Osteoblast (primary cell): ENCODE data around the gene USP38. TPM values are rescaled to one million over a fixed set of nuclear protein-coding genes. Genes with fewer than 3 reads are reported as not detected.

Source experiments
- DNase-seq: peaks from one replicate; pipeline ENCODE4 v3.0.0; 2011; ENCODE audit warnings: low spot score, mixed read lengths; ENCODE audit not compliant: insufficient read length; ENCODE audit errors: missing footprints
- H2AFZ ChIP-seq: 2 replicates; pipeline ENCODE4 v1.6.0; 2011; ENCODE audit warnings: mild to moderate bottlenecking, low read length
- H3K27ac ChIP-seq: 2 replicates; pipeline ENCODE4 v1.5.1; 2011; ENCODE audit warnings: mild to moderate bottlenecking, low read depth, low read length, moderate library complexity
- H3K27me3 ChIP-seq: 2 replicates; pipeline ENCODE4 v1.6.0; 2012; ENCODE audit warnings: mild to moderate bottlenecking, control low read depth, inconsistent platforms, low read length, moderate library complexity; ENCODE audit not compliant: insufficient read depth
- H3K36me3 ChIP-seq: 2 replicates; pipeline ENCODE4 v1.5.1; 2011; ENCODE audit warnings: mild to moderate bottlenecking, low read length, control low read depth, moderate library complexity; ENCODE audit not compliant: insufficient read depth
- H3K4me1 ChIP-seq: 2 replicates; pipeline ENCODE4 v1.5.1; 2011; ENCODE audit warnings: mild to moderate bottlenecking, low read length, control low read depth, moderate library complexity; ENCODE audit not compliant: insufficient read depth
- H3K4me2 ChIP-seq: 2 replicates; pipeline ENCODE4 v1.6.0; 2011; ENCODE audit warnings: mild to moderate bottlenecking, low read length; ENCODE audit not compliant: insufficient read depth
- H3K4me3 ChIP-seq: fragments of 200-600 bp; sonication (generic); 3 replicates; pipeline ENCODE4 v1.5.1; 2012; ENCODE audit warnings: mild to moderate bottlenecking, low read length, inconsistent platforms; ENCODE audit not compliant: insufficient read depth
- H3K79me2 ChIP-seq: 2 replicates; pipeline ENCODE4 v1.6.0; 2012; ENCODE audit warnings: mild to moderate bottlenecking, low read length, control low read depth, inconsistent platforms; ENCODE audit not compliant: insufficient read depth
- H3K9me3 ChIP-seq: 2 replicates; pipeline ENCODE4 v1.5.1; 2011; ENCODE audit warnings: low read depth, low read length, control low read depth
- H4K20me1 ChIP-seq: 2 replicates; pipeline ENCODE4 v1.6.0; 2012; ENCODE audit warnings: mild to moderate bottlenecking, low read length, control low read depth; ENCODE audit not compliant: insufficient read depth
- CTCF ChIP-seq: IDR thresholded peaks from 2 replicates; pipeline ENCODE4 v1.5.1; 2011; ENCODE audit warnings: mild to moderate bottlenecking, low read depth, low read length, moderate library complexity; ENCODE audit errors: extremely low read depth
- total RNA-seq: library from RNA; depleted of rRNA; stranded (reverse); fragments of >200 nt; gene quantifications from 2 replicates; pipeline ENCODE4 v1.2.3, GENCODE V29; 2012

The USP38 gene
- total RNA-seq, 1 donor, result 25.7 TPM

DNA sequence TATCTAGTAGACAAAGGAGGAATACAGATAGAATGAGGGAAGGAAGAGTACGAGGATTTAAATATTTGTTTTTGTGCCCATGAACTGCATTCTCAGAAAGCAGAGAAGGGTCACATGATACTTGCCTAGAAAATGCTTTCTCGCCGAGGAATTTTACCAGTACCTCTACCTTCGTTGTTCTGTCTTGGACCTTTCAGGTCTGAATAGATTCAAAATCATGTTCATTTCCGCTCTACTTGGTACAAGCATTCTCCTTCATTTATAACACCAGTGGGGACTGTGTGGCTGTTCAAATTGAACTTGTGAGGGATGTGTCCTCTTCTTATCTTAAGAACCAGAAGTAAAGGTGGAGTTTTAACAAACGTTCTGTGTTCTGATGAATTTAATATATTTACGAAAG, 1.9 kb downstream of the USP38 start:
- H3K4me3 ChIP-seq, result peak overlapping the region; percentile 89
- no peak for DNase-seq
- H3K27ac ChIP-seq, result peak overlapping the region; percentile 81
- H4K20me1 ChIP-seq, result peaks cover 21% of the 10 kb centered on the region
- peaks cover 20% of the 10 kb centered on the region for H3K36me3 ChIP-seq
- no peak overlapping the region for H2AFZ ChIP-seq
- H3K27me3 ChIP-seq, result no peaks in the 10 kb centered on the region
- peaks cover 71% of the 10 kb centered on the region for H3K79me2 ChIP-seq
- H3K4me2 ChIP-seq, result peak overlapping the region; percentile 97
- H3K9me3 ChIP-seq, result no peaks in the 10 kb centered on the region
- TF ChIP-seq CTCF, result no peak
- H3K4me1 ChIP-seq, result peaks cover 15% of the 10 kb centered on the region

DNA sequence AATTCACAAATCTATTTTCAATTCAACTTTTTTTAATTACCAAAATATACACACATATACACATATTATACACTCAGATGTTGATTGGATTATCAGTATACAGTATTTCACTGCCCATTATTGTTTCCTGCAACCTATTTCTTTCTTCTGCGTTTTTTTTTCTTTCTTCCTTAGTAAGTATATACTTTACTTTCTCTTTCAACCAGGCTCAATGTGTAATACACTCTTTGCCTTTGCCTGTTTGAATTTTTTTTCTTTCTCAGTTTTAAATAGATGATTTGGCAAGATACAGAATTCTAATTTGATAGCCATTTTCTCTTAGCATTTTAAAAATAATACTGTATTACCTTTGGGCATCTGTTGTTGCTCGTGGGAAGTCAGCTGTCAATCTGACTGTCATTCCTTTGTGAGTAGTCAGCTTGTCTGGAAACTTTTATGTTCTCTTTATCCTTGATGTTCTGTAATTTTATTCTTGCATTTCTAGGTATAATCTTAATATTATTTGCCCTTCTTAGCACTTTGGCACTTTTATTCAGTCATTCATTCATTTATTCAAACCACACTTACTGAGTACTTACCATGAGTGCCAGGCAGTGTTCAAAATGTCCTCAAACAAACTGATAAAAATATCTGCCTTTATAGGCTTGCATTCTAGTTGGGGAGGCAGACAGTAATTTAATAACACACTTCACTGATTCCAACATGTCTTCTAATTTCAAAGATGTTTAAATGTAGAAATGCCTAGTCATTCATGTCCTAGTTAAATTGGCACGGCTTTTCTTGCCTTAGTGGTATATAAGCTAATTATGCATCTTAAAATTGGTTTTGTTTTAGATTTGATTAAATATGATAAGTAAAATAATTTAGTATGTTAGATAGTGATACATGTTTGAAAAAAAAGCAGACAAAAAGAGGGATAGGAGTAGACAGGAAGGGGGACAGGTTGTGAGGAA, 3.7 kb downstream of the USP38 start:
- TF ChIP-seq CTCF, result no peak
- Histone ChIP-seq H3K27me3 (no peaks in the 10 kb centered on the region), H3K4me3 (peak overlapping the region; percentile 89), H3K79me2 (peaks cover 88% of the 10 kb centered on the region), H3K9me3 (no peaks in the 10 kb centered on the region), H3K4me1 (peaks cover 15% of the 10 kb centered on the region), H3K27ac (peak overlapping the region; percentile 29), H2AFZ (no peak overlapping the region), H3K36me3 (peaks cover 29% of the 10 kb centered on the region), H4K20me1 (peaks cover 21% of the 10 kb centered on the region), H3K4me2 (peak overlapping the region; percentile 97)
- no peak for DNase-seq

GRCh38 chr4:143189528-143189927, 4.8 kb downstream of the USP38 start:
- Histone ChIP-seq H3K27me3 (no peaks in the 10 kb centered on the region), H3K4me2 (no peak overlapping the region), H3K36me3 (peaks cover 37% of the 10 kb centered on the region), H2AFZ (no peak overlapping the region), H3K79me2 (peaks cover 93% of the 10 kb centered on the region), H4K20me1 (peaks cover 21% of the 10 kb centered on the region), H3K4me1 (peaks cover 10% of the 10 kb centered on the region), H3K4me3 (no peak overlapping the region), H3K9me3 (no peaks in the 10 kb centered on the region), H3K27ac (no peak overlapping the region)
- no peak for DNase-seq
- TF ChIP-seq CTCF, result no peak

- Histone ChIP-seq H4K20me1 (no peaks in the 10 kb centered on the region), H3K36me3 (peaks cover 68% of the 10 kb centered on the region), H3K79me2 (peaks cover 52% of the 10 kb centered on the region)
These were observed 10.9 kb downstream of the USP38 start for GRCh38 chr4:143195581-143195980.

More at GRCh38 chr4:143195581-143195980, 10.9 kb downstream of the USP38 start:
- Histone ChIP-seq H3K4me1 (no peaks in the 10 kb centered on the region), H3K4me3 (no peak overlapping the region), H3K4me2 (no peak overlapping the region), H3K27me3 (no peaks in the 10 kb centered on the region), H3K9me3 (no peaks in the 10 kb centered on the region), H3K27ac (no peak overlapping the region), H2AFZ (no peak overlapping the region)
- TF ChIP-seq CTCF, result no peak
- DNase-seq, result no peak
